SK-N-SH treated with all-trans-retinoic acid at 6 μM for 48 hours (cell line): ENCODE results near the gene CCDC88B.

Experiments
- ATAC-seq: fragments of 200-7000 bp; cut with Tn5 transposase; 3 replicates; pipeline ENCODE4 v1.9.1; 2020; ENCODE audit warnings: mild to moderate bottlenecking, moderate library complexity
- ARNTL ChIP-seq: fragments of 450-650 bp; formaldehyde crosslinking; IDR thresholded peaks from 2 replicates; pipeline ENCODE4 v1.5.0; 2020; ENCODE audit warnings: low read depth, mild to moderate bottlenecking, moderate library complexity, borderline replicate concordance
- BACH2 ChIP-seq: fragments of 250-450 bp; sonication (Bioruptor Pico); IDR thresholded peaks from 2 replicates; pipeline ENCODE4 v1.9.0; 2021; ENCODE audit warnings: mild to moderate bottlenecking, borderline replicate concordance
- CSDC2 ChIP-seq: fragments of 250-450 bp; sonication (Bioruptor Pico); IDR thresholded peaks from 2 replicates; pipeline ENCODE4 v1.5.0; 2020; ENCODE audit warnings: mild to moderate bottlenecking, moderate library complexity
- CSRNP3 ChIP-seq: fragments of 250-450 bp; sonication (Bioruptor Pico); IDR thresholded peaks from 2 replicates; pipeline ENCODE4 v1.5.1; 2021; ENCODE audit warnings: mild to moderate bottlenecking, moderate library complexity
- ESRRG ChIP-seq: fragments of 250-450 bp; sonication (Bioruptor Pico); IDR thresholded peaks from 2 replicates; pipeline ENCODE4 v1.6.1; 2021; ENCODE audit warnings: mild to moderate bottlenecking
- GLIS3 ChIP-seq: fragments of 250-450 bp; sonication (Bioruptor Pico); IDR thresholded peaks from 2 replicates; pipeline ENCODE4 v1.5.0; 2020; ENCODE audit warnings: mild to moderate bottlenecking, moderate library complexity
- ISL1 ChIP-seq: fragments of 250-450 bp; sonication (Bioruptor Pico); IDR thresholded peaks from 2 replicates; pipeline ENCODE4 v2.1.2; 2022; ENCODE audit warnings: mild to moderate bottlenecking, moderate library complexity
- TCF4 ChIP-seq: fragments of 250-450 bp; sonication (Bioruptor Pico); IDR thresholded peaks from 2 replicates; pipeline ENCODE4 v1.8.0; 2021; ENCODE audit warnings: mild to moderate bottlenecking, moderate library complexity, borderline replicate concordance
- TOX ChIP-seq: fragments of 250-450 bp; sonication (Bioruptor Pico); IDR thresholded peaks from 2 replicates; pipeline ENCODE4 v1.8.0; 2021; ENCODE audit warnings: mild to moderate bottlenecking, moderate library complexity, borderline replicate concordance
- ZFP3 ChIP-seq: fragments of 250-450 bp; sonication (Bioruptor Pico); IDR thresholded peaks from 2 replicates; pipeline ENCODE4 v1.5.0; 2020; ENCODE audit warnings: mild to moderate bottlenecking, moderate library complexity
- ZFP30 ChIP-seq: fragments of 450-650 bp; formaldehyde crosslinking; IDR thresholded peaks from 2 replicates; pipeline ENCODE4 v1.5.0; 2022; ENCODE audit warnings: mild to moderate bottlenecking, moderate library complexity
- ZNF565 ChIP-seq: fragments of 450-650 bp; formaldehyde crosslinking; conservative IDR thresholded peaks from 2 replicates; pipeline ENCODE4 v1.5.0; 2020; ENCODE audit warnings: low read depth, mild to moderate bottlenecking, moderate library complexity
- ZNF70 ChIP-seq: fragments of 450-650 bp; formaldehyde crosslinking; IDR thresholded peaks from 2 replicates; pipeline ENCODE4 v1.5.0; 2020; ENCODE audit warnings: mild to moderate bottlenecking, moderate library complexity
- ZNF8 ChIP-seq: fragments of 450-650 bp; formaldehyde crosslinking; IDR thresholded peaks from 2 replicates; pipeline ENCODE4 v1.5.0; 2020; ENCODE audit warnings: mild to moderate bottlenecking, moderate library complexity
- TF ChIP-seq, protein P1 (sequence below): fragments of 250-450 bp; sonication (Bioruptor Pico); IDR thresholded peaks from 2 replicates; pipeline ENCODE4 v1.5.1; 2020; ENCODE audit warnings: low read depth, mild to moderate bottlenecking, moderate library complexity
- TF ChIP-seq, protein P2 (sequence below): fragments of 250-450 bp; sonication (Bioruptor Pico); IDR thresholded peaks from 2 replicates; pipeline ENCODE4 v1.8.0; 2021; ENCODE audit warnings: low read depth, mild to moderate bottlenecking, moderate library complexity, borderline replicate concordance
- TF ChIP-seq, protein P3 (sequence below): fragments of 250-450 bp; sonication (Bioruptor Pico); IDR thresholded peaks from 2 replicates; pipeline ENCODE4 v1.8.0; 2020; ENCODE audit warnings: mild to moderate bottlenecking, moderate library complexity, borderline replicate concordance
- TF ChIP-seq, protein P4 (sequence below): fragments of 250-450 bp; sonication (Bioruptor Pico); IDR thresholded peaks from 2 replicates; pipeline ENCODE4 v1.5.0; 2020; ENCODE audit warnings: mild to moderate bottlenecking, moderate library complexity

CCDC88B gene

GRCh38 chr11:64322925-64323260 is 17.1 kb upstream of the CCDC88B start:
- ATAC-seq = no peak
- TF ChIP-seq, protein P1, sequence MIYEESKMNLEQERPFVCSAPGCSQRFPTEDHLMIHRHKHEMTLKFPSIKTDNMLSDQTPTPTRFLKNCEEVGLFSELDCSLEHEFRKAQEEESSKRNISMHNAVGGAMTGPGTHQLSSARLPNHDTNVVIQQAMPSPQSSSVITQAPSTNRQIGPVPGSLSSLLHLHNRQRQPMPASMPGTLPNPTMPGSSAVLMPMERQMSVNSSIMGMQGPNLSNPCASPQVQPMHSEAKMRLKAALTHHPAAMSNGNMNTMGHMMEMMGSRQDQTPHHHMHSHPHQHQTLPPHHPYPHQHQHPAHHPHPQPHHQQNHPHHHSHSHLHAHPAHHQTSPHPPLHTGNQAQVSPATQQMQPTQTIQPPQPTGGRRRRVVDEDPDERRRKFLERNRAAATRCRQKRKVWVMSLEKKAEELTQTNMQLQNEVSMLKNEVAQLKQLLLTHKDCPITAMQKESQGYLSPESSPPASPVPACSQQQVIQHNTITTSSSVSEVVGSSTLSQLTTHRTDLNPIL (CRISPR knock-in tag) = no peak
- TF ChIP-seq, protein P2, sequence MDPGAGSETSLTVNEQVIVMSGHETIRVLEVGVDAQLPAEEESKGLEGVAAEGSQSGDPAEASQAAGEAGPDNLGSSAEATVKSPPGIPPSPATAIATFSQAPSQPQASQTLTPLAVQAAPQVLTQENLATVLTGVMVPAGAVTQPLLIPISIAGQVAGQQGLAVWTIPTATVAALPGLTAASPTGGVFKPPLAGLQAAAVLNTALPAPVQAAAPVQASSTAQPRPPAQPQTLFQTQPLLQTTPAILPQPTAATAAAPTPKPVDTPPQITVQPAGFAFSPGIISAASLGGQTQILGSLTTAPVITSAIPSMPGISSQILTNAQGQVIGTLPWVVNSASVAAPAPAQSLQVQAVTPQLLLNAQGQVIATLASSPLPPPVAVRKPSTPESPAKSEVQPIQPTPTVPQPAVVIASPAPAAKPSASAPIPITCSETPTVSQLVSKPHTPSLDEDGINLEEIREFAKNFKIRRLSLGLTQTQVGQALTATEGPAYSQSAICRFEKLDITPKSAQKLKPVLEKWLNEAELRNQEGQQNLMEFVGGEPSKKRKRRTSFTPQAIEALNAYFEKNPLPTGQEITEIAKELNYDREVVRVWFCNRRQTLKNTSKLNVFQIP = no peak
- TF ChIP-seq ZNF565 (CRISPR knock-in tag) (no peak), ESRRG (CRISPR knock-in tag) (no peak), ZNF8 (CRISPR knock-in tag) (no peak), ARNTL (CRISPR knock-in tag) (no peak), ISL1 (CRISPR knock-in tag) (no peak), ZFP3 (no peak), ZFP30 (no peak), CSDC2 (CRISPR knock-in tag) (no peak), TCF4 (no peak)
- TF ChIP-seq, protein P3, sequence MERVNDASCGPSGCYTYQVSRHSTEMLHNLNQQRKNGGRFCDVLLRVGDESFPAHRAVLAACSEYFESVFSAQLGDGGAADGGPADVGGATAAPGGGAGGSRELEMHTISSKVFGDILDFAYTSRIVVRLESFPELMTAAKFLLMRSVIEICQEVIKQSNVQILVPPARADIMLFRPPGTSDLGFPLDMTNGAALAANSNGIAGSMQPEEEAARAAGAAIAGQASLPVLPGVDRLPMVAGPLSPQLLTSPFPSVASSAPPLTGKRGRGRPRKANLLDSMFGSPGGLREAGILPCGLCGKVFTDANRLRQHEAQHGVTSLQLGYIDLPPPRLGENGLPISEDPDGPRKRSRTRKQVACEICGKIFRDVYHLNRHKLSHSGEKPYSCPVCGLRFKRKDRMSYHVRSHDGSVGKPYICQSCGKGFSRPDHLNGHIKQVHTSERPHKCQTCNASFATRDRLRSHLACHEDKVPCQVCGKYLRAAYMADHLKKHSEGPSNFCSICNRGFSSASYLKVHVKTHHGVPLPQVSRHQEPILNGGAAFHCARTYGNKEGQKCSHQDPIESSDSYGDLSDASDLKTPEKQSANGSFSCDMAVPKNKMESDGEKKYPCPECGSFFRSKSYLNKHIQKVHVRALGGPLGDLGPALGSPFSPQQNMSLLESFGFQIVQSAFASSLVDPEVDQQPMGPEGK (CRISPR knock-in tag) = no peak
- TF ChIP-seq, protein P4, sequence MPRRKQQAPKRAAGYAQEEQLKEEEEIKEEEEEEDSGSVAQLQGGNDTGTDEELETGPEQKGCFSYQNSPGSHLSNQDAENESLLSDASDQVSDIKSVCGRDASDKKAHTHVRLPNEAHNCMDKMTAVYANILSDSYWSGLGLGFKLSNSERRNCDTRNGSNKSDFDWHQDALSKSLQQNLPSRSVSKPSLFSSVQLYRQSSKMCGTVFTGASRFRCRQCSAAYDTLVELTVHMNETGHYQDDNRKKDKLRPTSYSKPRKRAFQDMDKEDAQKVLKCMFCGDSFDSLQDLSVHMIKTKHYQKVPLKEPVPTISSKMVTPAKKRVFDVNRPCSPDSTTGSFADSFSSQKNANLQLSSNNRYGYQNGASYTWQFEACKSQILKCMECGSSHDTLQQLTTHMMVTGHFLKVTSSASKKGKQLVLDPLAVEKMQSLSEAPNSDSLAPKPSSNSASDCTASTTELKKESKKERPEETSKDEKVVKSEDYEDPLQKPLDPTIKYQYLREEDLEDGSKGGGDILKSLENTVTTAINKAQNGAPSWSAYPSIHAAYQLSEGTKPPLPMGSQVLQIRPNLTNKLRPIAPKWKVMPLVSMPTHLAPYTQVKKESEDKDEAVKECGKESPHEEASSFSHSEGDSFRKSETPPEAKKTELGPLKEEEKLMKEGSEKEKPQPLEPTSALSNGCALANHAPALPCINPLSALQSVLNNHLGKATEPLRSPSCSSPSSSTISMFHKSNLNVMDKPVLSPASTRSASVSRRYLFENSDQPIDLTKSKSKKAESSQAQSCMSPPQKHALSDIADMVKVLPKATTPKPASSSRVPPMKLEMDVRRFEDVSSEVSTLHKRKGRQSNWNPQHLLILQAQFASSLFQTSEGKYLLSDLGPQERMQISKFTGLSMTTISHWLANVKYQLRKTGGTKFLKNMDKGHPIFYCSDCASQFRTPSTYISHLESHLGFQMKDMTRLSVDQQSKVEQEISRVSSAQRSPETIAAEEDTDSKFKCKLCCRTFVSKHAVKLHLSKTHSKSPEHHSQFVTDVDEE (CRISPR knock-in tag) = no peak

DNA sequence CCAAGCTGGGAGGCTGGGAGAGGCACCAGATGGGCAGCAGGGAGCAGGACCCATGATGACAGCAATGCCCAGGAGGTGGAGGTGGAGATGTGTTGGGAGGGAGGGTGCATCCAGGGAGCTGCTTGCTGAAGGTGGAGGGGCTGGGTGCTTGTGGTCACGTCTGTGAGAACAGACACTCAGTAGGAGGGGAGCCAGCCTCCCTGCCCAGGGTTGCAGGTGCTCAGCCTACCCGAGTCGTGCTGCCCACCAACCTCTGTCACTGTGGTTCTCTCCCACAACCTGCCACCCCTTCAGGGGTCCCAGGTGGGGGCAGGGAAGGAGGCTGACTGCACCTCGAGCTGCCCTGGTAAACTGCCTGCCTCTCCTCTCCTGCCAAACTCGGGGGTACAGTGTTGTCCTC is 16.6 kb upstream of the CCDC88B start:
- ATAC-seq = no peak
- no peak for TF ChIP-seq ARNTL (CRISPR knock-in tag)
- TF ChIP-seq, protein P3 (CRISPR knock-in tag) = no peak
- no peak for TF ChIP-seq ZFP30
- TF ChIP-seq ZNF8 (CRISPR knock-in tag) = no peak
- TF ChIP-seq CSRNP3 (CRISPR knock-in tag) = no peak
- TF ChIP-seq, protein P2 = no peak
- no peak for TF ChIP-seq GLIS3 (CRISPR knock-in tag)
- no peak for TF ChIP-seq ISL1 (CRISPR knock-in tag)
- TF ChIP-seq ZFP3 = no peak
- no peak for TF ChIP-seq BACH2 (CRISPR knock-in tag)
- TF ChIP-seq TOX (CRISPR knock-in tag) = no peak
- TF ChIP-seq ZNF70 (CRISPR knock-in tag) = no peak

DNA sequence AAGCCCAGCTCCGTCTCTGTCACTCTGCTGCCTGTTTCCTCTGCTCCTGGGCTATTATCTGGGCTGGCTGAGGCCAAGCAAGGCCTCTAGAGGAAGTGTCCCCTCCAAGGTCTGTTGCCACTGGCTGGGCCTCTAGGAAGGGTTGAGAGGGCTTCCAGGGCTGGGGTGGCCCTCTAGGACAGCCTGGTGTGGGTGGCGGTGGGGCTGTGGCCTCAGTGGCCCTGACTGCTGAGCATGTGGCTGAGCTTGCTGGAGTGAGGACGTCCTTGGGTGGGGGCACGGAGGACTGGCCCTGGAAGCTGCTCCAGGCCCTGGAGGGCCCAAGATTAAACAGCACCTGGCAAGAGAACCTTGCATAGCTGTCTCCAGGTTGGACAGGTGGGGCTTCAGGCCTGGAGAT is 16.0 kb upstream of the CCDC88B start:
- peak; percentile 10; the same call in 1 of the 3 replicates for ATAC-seq
